ENCODE data around the gene SPAG16. TPM values are rescaled to one million over a fixed set of nuclear protein-coding genes. Genes with fewer than 3 reads are reported as not detected.

Gene SPAG16
- total RNA-seq, 4 donors from 2014 or later, result 25.5 to 42.7 (median 27.8) TPM

DNA sequence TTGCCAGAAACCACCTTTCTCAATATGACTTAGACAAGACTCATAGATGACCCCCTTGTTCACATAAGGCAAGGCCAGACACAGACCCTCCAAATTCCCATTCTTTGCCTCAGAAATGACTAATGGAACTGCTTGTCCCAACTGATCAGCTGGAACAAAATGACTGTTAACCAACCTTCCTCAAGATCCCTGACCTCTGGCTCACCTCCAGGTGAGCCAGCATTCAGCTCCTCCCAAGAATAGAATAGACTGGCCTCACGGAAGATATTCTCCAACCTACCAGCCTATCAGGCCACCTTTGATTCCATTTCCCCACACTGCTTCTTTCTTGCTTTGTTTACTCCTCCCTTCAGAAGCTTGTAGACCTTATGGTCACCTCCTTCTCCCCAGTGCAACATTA lies 930.8 kb downstream of the SPAG16 start:
- no peaks in the 10 kb centered on the region for H3K27me3 ChIP-seq
- no peaks in the 10 kb centered on the region for H3K36me3 ChIP-seq
- no peaks in the 10 kb centered on the region for H3K9me3 ChIP-seq
- H3K4me3 ChIP-seq, result no peak overlapping the region
- TF ChIP-seq, protein P1, sequence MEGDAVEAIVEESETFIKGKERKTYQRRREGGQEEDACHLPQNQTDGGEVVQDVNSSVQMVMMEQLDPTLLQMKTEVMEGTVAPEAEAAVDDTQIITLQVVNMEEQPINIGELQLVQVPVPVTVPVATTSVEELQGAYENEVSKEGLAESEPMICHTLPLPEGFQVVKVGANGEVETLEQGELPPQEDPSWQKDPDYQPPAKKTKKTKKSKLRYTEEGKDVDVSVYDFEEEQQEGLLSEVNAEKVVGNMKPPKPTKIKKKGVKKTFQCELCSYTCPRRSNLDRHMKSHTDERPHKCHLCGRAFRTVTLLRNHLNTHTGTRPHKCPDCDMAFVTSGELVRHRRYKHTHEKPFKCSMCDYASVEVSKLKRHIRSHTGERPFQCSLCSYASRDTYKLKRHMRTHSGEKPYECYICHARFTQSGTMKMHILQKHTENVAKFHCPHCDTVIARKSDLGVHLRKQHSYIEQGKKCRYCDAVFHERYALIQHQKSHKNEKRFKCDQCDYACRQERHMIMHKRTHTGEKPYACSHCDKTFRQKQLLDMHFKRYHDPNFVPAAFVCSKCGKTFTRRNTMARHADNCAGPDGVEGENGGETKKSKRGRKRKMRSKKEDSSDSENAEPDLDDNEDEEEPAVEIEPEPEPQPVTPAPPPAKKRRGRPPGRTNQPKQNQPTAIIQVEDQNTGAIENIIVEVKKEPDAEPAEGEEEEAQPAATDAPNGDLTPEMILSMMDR (IDR thresholded peaks at IDR 0.05), result no peak
- TF ChIP-seq POLR2A (IDR thresholded peaks at IDR 0.05) (no peak), EP300 (IDR thresholded peaks at IDR 0.05) (no peak)
- H3K4me1 ChIP-seq, result no peaks in the 10 kb centered on the region
- no peak for DNase-seq (ENCODE audit: low spot score in 2 of 2)
- H3K27ac ChIP-seq, result no peak overlapping the region
- 75 to 85% methylated on average over 1 of the region's 1 CpG for WGBS, 2 donors

DNA sequence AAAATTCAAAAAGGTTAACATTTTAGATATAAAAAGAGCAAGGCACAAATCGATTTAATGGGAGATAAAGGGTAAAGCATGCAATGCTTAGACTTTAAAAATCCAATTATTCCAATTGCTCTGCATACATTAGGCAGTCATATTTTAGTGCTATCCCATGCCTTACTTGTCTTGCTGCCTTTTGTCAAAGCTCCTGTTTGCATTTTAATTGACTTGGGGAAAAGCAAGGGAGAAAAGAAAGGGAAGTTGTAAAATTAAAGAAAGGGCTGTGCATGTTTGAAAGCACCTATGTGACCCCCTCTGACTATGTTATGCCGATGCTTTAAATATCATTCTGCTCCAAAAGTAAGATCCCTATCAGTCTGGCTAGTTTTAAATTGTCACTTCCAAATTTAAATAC lies 932.9 kb downstream of the SPAG16 start:
- 58 to 64% methylated on average over 2 of the region's 2 CpGs for WGBS, 2 donors
- TF ChIP-seq POLR2A (IDR thresholded peaks at IDR 0.05), result no peak
- no peak overlapping the region for H3K27ac ChIP-seq

DNA sequence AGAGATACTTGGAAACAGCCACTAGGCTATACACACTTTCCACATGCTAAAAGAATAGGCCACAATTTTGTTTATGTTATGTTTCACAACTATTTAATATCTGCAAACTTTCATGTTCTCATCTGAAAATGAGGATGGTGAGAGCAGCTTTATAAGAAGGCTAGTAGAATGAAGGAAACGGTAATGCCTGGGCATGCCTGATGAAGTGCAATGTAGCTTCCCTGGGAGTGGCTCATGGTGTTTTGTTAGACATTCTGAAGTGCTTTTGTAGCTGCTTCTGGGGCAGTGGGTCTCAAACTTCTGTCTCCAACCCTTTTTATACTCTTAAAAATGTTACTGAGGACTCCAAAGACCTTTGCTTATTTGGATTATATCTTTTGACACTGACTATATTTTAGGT lies 933.3 kb downstream of the SPAG16 start:
- H3K36me3 ChIP-seq, result no peaks in the 10 kb centered on the region
- H3K27ac ChIP-seq, result no peak overlapping the region
- no peak for DNase-seq (ENCODE audit: low spot score in 2 of 2)
- H3K27me3 ChIP-seq, result no peaks in the 10 kb centered on the region
- no peak overlapping the region for H3K4me3 ChIP-seq
- TF ChIP-seq EP300 (IDR thresholded peaks at IDR 0.05) (no peak), POLR2A (IDR thresholded peaks at IDR 0.05) (no peak)
- TF ChIP-seq, protein P1 (IDR thresholded peaks at IDR 0.05), result no peak
- H3K9me3 ChIP-seq, result no peaks in the 10 kb centered on the region
- 44 to 48% methylated on average over 1 of the region's 1 CpG for WGBS, 2 donors
- H3K4me1 ChIP-seq, result no peaks in the 10 kb centered on the region

More for the DNA sequence above, 932.9 kb downstream of the SPAG16 start:
- H3K4me3 ChIP-seq, result no peak overlapping the region
- no peaks in the 10 kb centered on the region for H3K9me3 ChIP-seq
- H3K36me3 ChIP-seq, result no peaks in the 10 kb centered on the region
- DNase-seq (ENCODE audit: low spot score in 2 of 2), result no peak
- H3K27me3 ChIP-seq, result no peaks in the 10 kb centered on the region
- H3K4me1 ChIP-seq, result no peaks in the 10 kb centered on the region

DNA sequence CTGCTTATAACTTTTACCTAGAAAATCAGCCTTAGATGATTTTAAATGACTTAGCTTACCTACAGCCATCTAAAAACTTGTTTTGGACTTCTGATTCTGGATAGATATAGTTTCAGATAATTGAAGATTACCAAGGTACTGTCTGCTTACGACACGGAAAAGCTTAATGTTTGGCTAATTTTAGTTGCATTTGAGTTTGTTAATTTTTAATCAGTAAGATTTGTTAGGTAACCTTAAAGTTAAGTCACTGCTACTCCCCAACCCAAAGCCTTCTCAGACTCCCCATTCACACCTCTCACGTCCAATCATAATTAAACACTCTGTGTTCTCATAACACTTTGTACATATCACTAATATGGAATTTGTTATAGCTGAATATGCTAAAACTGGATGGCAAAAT lies 936.0 kb downstream of the SPAG16 start:
- WGBS, 2 donors, result 62 to 64% methylated on average over 3 of the region's 3 CpGs
- no peak for TF ChIP-seq EP300 (IDR thresholded peaks at IDR 0.05)
- TF ChIP-seq, protein P1 (IDR thresholded peaks at IDR 0.05), result no peak
- no peak for TF ChIP-seq POLR2A (IDR thresholded peaks at IDR 0.05)
- no peaks in the 10 kb centered on the region for H3K4me1 ChIP-seq

DNA sequence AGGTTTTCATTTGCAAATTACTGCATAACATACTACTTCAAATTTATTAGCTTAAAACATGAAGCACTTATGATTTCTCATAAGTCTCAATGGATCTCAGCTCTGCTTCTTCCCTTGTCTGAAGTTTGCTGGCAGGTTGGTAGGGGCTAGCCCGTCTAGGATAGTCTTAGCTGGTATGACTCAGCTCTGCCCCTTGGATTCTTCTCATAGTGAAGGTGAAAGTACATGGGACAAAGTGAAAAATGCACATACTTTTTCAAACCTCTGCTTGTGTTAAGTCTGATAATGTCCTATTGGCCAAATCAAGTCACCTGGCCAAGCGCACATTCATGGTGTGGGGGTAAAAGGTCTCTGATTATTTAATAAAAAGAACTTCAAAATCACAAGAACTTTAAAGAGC lies 941.8 kb downstream of the SPAG16 start:
- WGBS, 2 donors, result 88 to 94% methylated on average over 2 of the region's 2 CpGs
- Histone ChIP-seq H3K9me3 (no peaks in the 10 kb centered on the region), H3K36me3 (no peaks in the 10 kb centered on the region), H3K27me3 (no peaks in the 10 kb centered on the region), H3K4me3 (no peak overlapping the region), H3K4me1 (no peaks in the 10 kb centered on the region), H3K27ac (no peak overlapping the region)
- no peak for DNase-seq (ENCODE audit: low spot score in 2 of 2)
- no peak for TF ChIP-seq EP300 (IDR thresholded peaks at IDR 0.05)
- TF ChIP-seq POLR2A (IDR thresholded peaks at IDR 0.05), result no peak
- TF ChIP-seq, protein P1 (IDR thresholded peaks at IDR 0.05), result no peak

More for the DNA sequence above, 936.0 kb downstream of the SPAG16 start:
- Histone ChIP-seq H3K36me3 (no peaks in the 10 kb centered on the region), H3K27ac (no peak overlapping the region), H3K4me3 (no peak overlapping the region), H3K9me3 (no peaks in the 10 kb centered on the region), H3K27me3 (no peaks in the 10 kb centered on the region)
- DNase-seq (ENCODE audit: low spot score in 2 of 2), result no peak

DNA sequence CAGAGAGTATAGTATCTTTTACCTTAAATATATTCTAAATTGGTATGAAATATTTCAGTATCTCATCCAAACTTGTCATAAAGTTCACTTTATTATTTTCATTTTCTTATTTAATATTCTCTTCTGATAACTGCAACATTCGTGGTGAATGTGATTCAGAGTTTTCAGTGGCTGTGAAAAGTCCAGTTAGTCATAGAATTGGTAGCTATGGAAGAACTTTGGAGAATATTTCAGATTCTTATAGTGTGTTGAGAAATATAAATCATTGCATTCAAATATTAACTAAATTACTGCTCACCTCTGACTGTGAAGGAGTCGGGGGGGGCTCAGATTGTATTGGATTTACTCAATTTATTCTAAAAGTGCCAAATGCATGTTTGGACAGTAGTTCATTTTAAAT lies 948.0 kb downstream of the SPAG16 start:
- H3K4me3 ChIP-seq, result no peak overlapping the region
- no peak for TF ChIP-seq POLR2A (IDR thresholded peaks at IDR 0.05)
- TF ChIP-seq EP300 (IDR thresholded peaks at IDR 0.05), result no peak
- TF ChIP-seq, protein P1 (IDR thresholded peaks at IDR 0.05), result no peak
- no peaks in the 10 kb centered on the region for H3K4me1 ChIP-seq
- 57 to 60% methylated on average over 2 of the region's 2 CpGs for WGBS, 2 donors
- H3K27ac ChIP-seq, result no peak overlapping the region
- H3K27me3 ChIP-seq, result no peaks in the 10 kb centered on the region
- peaks cover 0 to 3% (median 0%) of the 10 kb centered on the region in 4 donors for H3K9me3 ChIP-seq
- DNase-seq (ENCODE audit: low spot score in 2 of 2), result no peak
- H3K36me3 ChIP-seq, result no peaks in the 10 kb centered on the region

All from tibial nerve (tissue), 4 donors.